GM19239 (cell line): ENCODE results near the gene TBCC.
"Not testable (repeated sequence)": the region's sequence is repeated elsewhere in the genome, so short reads cannot be mapped to it uniquely, and the experiment has no call there.

ENCODE experiments used
- DNase-seq: peaks from one replicate; pipeline ENCODE4 v3.0.0; 2011; ENCODE audit warnings: low spot score; ENCODE audit not compliant: insufficient read length
- FAIRE-seq: peaks from 2 replicates; lab custom pipeline; 2011; peaks lifted over from hg19 to GRCh38; lab: Jason Lieb, UNC

The TBCC gene

GRCh38 chr6:42740725-42741124 lies 5.2 kb downstream of the TBCC start:
- DNase-seq (no peak), FAIRE-seq (no peak)

- FAIRE-seq (no peak), DNase-seq (no peak)
These were observed 9.9 kb downstream of the TBCC start for GRCh38 chr6:42735976-42736375.

DNA sequence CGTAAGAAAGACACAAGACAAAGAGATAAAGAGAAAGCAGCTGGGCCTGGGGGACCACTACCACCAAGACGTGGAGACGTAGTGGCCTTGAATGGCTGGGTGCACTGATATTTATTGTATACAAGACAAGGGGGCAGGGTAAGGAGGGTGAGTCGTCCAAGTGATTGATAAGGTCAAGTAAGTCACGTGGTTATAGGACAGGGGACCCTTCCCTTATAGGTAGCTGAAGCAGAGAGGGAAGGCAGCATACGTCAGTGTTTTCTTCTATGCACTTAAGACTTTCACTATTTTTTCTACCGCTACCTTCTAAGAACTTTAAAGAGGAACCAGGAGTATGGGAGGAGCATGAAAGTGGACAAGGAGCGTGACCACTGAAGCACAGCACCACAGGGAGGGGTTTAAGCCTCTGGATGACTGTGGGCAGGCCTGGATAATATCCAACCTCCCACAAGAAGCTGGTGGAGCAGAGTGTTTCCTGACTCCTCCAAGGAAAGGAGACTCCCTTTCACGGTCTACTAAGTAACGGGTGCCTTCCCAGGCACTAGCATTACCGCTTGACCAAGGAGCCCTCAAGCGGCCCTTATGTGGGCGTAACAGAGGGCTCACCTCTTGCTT lies 11.9 kb downstream of the TBCC start:
- not testable (repeated sequence) for FAIRE-seq, DNase-seq

DNA sequence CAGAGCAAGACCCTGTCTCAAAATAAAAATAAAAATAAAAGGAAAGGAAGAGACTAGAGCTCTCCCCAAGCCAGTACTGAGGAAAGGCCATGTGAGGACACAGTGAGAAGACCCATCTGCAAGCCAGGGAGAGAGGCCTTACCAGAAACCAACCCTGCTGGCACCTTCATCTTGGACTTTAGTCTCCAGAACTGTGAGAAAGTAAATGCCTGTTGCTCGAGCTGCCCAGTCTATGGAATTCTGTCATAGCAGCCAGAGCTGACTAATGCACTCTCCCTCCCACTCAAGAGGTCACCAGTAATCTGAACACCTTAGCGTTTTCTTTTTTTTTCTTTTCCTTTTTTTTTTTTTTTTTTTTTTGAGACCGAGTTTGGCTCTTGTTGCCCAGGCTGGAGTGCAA lies 16.2 kb downstream of the TBCC start:
- DNase-seq (no peak), FAIRE-seq (no peak)

DNA sequence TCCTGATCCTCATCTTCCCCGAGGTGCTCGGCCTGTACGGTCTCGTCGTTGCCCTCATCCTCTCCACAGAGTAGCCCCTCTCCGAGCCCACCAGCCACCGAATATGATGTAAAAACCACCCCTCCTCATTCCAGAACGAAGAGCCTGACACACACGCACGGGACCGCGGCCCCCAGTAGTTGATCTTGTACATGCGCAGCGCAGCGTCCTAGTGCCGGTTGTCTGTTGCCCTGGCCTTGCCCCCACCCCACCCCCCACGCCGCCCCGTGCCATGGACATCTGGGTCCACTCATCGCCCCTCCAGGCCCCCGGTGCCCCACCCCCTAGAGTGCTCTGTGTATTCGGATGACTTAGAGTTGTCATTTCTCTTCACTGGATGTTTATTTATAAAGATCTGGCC lies 18.3 kb downstream of the TBCC start:
- FAIRE-seq (no peak), DNase-seq (no peak)

- DNase-seq (no peak), FAIRE-seq (no peak)
These were observed 18.8 kb downstream of the TBCC start for GRCh38 chr6:42727087-42727611.

DNA sequence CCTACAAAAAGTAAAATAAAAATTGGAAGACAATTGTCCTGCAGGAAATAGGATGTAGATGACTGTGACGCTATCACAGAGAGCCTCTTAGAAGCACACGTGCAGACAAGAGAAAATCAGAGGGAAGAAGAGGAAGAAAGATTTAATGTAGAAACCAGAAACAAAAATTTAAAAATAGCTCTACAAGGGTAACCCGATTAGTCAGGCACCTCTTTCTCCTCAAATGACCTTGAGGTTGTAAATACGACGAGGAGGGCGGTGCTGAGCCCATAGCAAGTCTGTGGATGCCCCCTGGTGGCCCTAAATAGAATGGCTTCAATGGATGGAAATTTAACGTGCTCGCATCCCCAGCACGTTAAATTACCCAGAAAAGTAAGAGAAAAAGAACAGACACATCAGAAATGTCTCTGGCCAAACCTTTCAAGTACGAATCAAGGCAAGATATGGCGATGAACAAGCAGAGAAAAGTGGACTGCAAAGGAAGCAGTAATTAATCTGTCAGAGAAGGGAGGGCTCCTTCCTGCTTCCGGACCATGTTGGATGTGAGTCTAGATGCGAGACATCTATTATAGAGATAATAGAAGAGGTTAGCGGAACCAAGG lies 19.3 kb downstream of the TBCC start:
- DNase-seq = peak; percentile 78

DNA sequence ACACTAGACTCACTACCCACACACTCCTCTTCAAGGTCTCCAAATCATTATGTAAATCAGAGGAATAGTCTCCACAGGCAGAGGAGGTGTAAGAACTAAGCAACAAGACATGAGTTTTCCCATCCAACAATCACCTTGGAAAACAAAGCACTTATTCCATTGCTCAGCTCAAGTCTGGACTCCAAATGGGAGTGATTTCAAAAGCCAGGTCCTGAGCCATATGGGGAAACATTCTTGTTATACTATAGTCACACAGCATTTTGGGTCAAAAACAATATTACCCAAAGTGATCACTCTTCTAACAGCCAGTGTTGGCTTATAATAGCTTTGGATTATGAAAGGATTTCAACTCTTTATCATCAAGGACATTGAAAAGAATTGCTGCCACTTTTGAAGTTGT lies 19.9 kb downstream of the TBCC start:
- DNase-seq = no peak
- FAIRE-seq = no peak

More for the DNA sequence above, 19.3 kb downstream of the TBCC start:
- FAIRE-seq = peak; percentile 95

GRCh38 chr6:42724825-42725224 lies 21.1 kb downstream of the TBCC start:
- no peak for FAIRE-seq
- no peak for DNase-seq

DNA sequence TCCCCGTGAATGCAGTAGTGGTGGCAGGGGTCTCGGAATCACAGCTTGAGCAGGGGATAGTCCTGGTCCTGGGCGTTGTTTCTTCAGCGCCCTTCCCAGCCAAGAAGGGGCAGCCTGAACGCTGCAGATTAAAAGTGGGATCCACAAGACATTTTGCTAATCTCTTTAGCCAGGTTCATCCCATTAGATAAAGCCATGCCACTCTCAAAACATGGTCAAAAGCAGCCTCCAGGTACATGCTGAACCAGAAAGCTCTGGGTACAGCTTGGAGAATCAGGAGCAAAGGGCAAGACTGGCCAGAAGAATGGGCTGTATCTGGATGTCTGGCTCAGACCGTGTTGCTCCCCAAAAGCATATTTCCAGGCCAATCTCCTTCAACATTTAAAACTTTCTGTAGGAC lies 23.4 kb downstream of the TBCC start, which contains the start of gene PRPH2:
PRPH2 (minus strand) TSS at position 101 of the 400 bp plus-strand sequence. CDS start 263 bp downstream, outside the sequence.
- no peak for DNase-seq

GRCh38 chr6:42720739-42721138 lies 25.2 kb downstream of the TBCC start:
- no peak for DNase-seq
- no peak for FAIRE-seq

More for the DNA sequence above, 23.4 kb downstream of the TBCC start, which contains the start of gene PRPH2:
- FAIRE-seq = no peak

- no peak for FAIRE-seq
- no peak for DNase-seq
These were observed 30.0 kb downstream of the TBCC start for GRCh38 chr6:42715871-42716270.

- DNase-seq (no peak), FAIRE-seq (no peak)
These were observed 31.7 kb downstream of the TBCC start for GRCh38 chr6:42714098-42714761.

- DNase-seq (no peak), FAIRE-seq (no peak)
These were observed 34.0 kb downstream of the TBCC start for GRCh38 chr6:42711930-42712329.

GRCh38 chr6:42710316-42710715 lies 35.6 kb downstream of the TBCC start:
- FAIRE-seq = no peak

GRCh38 chr6:42709871-42710270 lies 36.0 kb downstream of the TBCC start:
- DNase-seq (no peak), FAIRE-seq (no peak)

More at GRCh38 chr6:42710316-42710715, 35.6 kb downstream of the TBCC start:
- no peak for DNase-seq

DNA sequence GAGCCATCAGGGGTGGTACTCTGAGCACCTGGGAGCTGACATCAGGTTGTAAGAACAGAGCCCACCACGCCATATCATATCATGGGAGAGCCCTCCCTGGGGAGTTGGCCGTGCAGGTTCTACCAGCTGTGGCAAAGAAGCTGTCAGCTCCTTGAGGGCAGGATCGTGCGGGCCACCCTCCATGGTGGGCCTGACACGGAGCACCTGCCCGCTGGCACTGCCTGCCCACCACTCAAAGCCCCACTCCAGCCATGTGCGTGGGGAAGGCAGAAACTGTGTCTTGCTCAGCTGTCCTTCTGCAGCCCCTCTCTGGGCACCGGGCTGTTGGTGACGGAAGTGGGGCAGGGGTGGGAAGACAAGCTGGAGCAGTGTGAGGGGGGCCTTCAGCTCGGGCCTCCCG lies 37.8 kb downstream of the TBCC start:
- FAIRE-seq (no peak), DNase-seq (no peak)

- no peak for DNase-seq
- FAIRE-seq = no peak
These were observed 38.3 kb downstream of the TBCC start for GRCh38 chr6:42707595-42707994.

DNA sequence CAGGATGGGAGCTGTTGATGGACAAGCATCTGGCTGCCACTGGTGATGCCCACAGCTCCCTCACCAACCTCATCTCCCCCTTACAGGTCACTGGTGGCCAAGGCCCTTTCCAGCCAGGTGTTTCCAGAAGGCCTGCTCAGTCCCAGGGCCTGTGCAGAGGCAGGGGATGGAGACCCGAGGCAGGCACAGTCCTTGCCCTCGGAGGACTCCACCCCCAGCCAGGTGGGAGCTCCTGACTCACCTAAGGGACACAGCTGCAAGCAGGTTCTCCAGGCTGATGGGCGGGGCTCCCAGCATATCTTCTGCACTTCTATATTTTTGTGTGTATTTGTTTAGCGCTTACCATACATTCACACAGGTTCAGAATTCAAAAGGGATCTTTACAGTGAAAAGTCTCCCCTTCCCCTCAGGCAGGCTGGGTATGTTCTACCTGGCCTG lies 40.9 kb downstream of the TBCC start:
- DNase-seq (no peak), FAIRE-seq (no peak)

DNA sequence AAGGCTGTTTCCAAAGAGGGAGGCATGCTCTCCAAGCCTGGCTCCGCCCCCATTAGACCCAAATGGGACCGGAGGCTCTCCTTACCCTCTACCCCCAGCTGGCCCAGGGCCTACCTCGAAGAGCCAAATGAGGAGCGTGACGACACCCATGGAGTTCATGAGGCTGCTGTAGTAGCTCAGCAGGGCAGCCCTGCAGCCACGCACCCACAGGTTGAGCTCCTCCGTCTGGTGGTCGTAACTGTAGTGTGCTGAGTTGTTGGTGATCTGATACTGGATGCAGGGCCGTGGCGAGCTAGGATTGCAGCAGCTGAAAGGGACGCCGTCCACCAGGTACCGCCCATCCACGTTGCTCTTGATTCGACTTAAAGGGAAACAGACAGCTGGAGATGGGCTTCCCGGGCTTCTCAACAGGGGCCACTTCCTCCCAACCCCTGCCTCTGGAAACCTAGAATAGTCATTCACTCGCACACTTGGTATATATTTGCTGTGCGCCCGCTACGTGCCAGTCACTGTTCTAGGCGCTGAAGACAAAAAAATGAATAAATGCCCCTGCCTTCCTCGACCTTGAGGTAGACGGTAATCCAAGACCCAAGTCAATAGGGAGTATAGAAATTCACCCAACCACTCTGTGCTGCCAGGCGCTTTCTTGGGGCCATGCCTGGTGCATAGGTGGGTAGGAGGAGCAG lies 41.5 kb downstream of the TBCC start:
- DNase-seq (no peak), FAIRE-seq (no peak)

- DNase-seq, FAIRE-seq: not testable (repeated sequence)
These were observed 43.1 kb downstream of the TBCC start for GRCh38 chr6:42702786-42703185.
